HepG2 (cell line): ENCODE measurements around the gene LIPA. TPM values are rescaled to one million over a fixed set of nuclear protein-coding genes. Genes with fewer than 3 reads are reported as not detected.

Experiments used
- ATAC-seq: fragments of 200-7000 bp; cut with Tn5 transposase; 3 replicates; pipeline ENCODE4 v1.9.1; 2020; ENCODE audit warnings: mild to moderate bottlenecking, moderate library complexity
- BruUV-seq: library from RNA; stranded (reverse); fragments of 400-500 nt; replicated peaks from 2 replicates; lab custom pipeline; 2021; lab: Mats Ljungman, UMichigan
- CTCF ChIA-PET: fragments of 300-600 bp; formaldehyde crosslinking; extraction: SDS; loops from one replicate; lab custom pipeline; 2021; ENCODE audit warnings: low total read pairs, inconsistent platforms, low intra/inter-chr PET ratio; lab: Yijun Ruan, JAX
- POLR2A ChIA-PET: fragments of 350-600 bp; sonication (Branson Sonifier 250); formaldehyde crosslinking; loops from one replicate; lab custom pipeline; 2020; ENCODE audit warnings: antibody characterized with exemption, inconsistent platforms; lab: Yijun Ruan, JAX
- DNase-seq: peaks from one replicate; pipeline ENCODE4 v3.0.0-alpha.2; 2015; ENCODE audit warnings: low spot score
- FAIRE-seq: peaks from 3 replicates; lab custom pipeline; 2011; peaks lifted over from hg19 to GRCh38; lab: Jason Lieb, UNC
- H2AFZ ChIP-seq: one replicate; pipeline ENCODE4 v1.6.1; 2011; ENCODE audit warnings: low read length, inconsistent platforms
- H3K27ac ChIP-seq: fragments of 300-600 bp; 3 replicates; pipeline ENCODE4 v1.8.0; 2011; ENCODE audit warnings: mixed run types, mild to moderate bottlenecking, mixed read lengths, low read length, inconsistent platforms; ENCODE audit not compliant: insufficient read depth; ENCODE audit errors: extremely low read length
- H3K27me3 ChIP-seq, 2 experiments: fragments of 200-600 bp in 1 of 2; 2 replicates in 1 of 2; 3 replicates in 1 of 2; pipeline versions ENCODE4 v1.6.0 to v1.8.0; 2011; ENCODE audit warnings: low read length in 2 of 2, mild to moderate bottlenecking in 2 of 2, moderate library complexity in 2 of 2, inconsistent platforms in 1 of 2; ENCODE audit not compliant: insufficient read depth in 2 of 2, control insufficient read depth in 1 of 2
- H3K36me3 ChIP-seq, 2 experiments: fragments of 200-600 bp in 1 of 2; replicated peaks in 1 of 2; 2 replicates in 1 of 2; 3 replicates in 1 of 2; pipeline versions ENCODE4 v1.5.1 to v1.8.0; 2011; ENCODE audit warnings: low read length in 2 of 2, inconsistent platforms in 1 of 2; ENCODE audit not compliant: insufficient read depth in 2 of 2, control insufficient read depth in 1 of 2
- H3K4me1 ChIP-seq: 2 replicates; pipeline ENCODE4 v1.5.1; 2012; ENCODE audit warnings: low read length, inconsistent platforms; ENCODE audit not compliant: insufficient read depth
- H3K4me2 ChIP-seq: 2 replicates; pipeline ENCODE4 v1.6.0; 2011; ENCODE audit warnings: low read depth, low read length, inconsistent platforms
- H3K4me3 ChIP-seq, 3 experiments: fragments of 200-600 bp in 1 of 3; sonication (generic), shearing (Covaris generic) in 1 of 3; replicated peaks in 1 of 3; 2 replicates each; pipeline ENCODE4 v1.5.1; 2011 to 2016; ENCODE audit warnings: low read length in 3 of 3, inconsistent platforms in 2 of 3, low read depth in 2 of 3, mild to moderate bottlenecking in 2 of 3, control low read depth in 1 of 3, mixed read lengths in 1 of 3; ENCODE audit not compliant: insufficient read depth in 1 of 3
- H3K79me2 ChIP-seq: one replicate; pipeline ENCODE4 v1.6.1; 2011; ENCODE audit warnings: low read length, inconsistent platforms; ENCODE audit not compliant: insufficient read depth
- H3K9ac ChIP-seq: 2 replicates; pipeline ENCODE4 v1.6.0; 2011; ENCODE audit warnings: mild to moderate bottlenecking, low read depth, low read length, inconsistent platforms; ENCODE audit not compliant: insufficient read depth
- H3K9me3 ChIP-seq: 2 replicates; pipeline ENCODE4 v1.5.1; 2012; ENCODE audit warnings: mild to moderate bottlenecking, low read length
- H4K20me1 ChIP-seq: 2 replicates; pipeline ENCODE4 v1.6.0; 2011; ENCODE audit warnings: inconsistent platforms, mild to moderate bottlenecking, low read length, moderate library complexity; ENCODE audit not compliant: insufficient read depth
- CTCF ChIP-seq: sonication (generic); formaldehyde crosslinking; IDR thresholded peaks from 2 replicates; pipeline ENCODE4 v1.5.0; 2020; ENCODE audit warnings: mild to moderate bottlenecking, missing genetic modification reagents, moderate library complexity
- DNMT3B ChIP-seq: conservative IDR thresholded peaks from 2 replicates; pipeline ENCODE4 v1.6.1; 2016; ENCODE audit warnings: missing biosample characterization, control low read depth
- FOXO1 ChIP-seq: sonication (generic); formaldehyde crosslinking; IDR thresholded peaks from 2 replicates; pipeline ENCODE4 v1.4.0; 2020; ENCODE audit warnings: missing genetic modification reagents
- IKZF5 ChIP-seq: IDR thresholded peaks from 2 replicates; pipeline ENCODE4 v1.6.1; 2018; ENCODE audit warnings: missing genetic modification reagents, mild to moderate bottlenecking, missing compliant biosample characterization
- RFX3 ChIP-seq: IDR thresholded peaks from 2 replicates; pipeline ENCODE4 v1.6.1; 2016; ENCODE audit warnings: missing biosample characterization, missing genetic modification reagents
- SP1 ChIP-seq, 2 experiments: fragments of 450-650 bp in 1 of 2; sonication (generic) in 1 of 2; formaldehyde crosslinking in 1 of 2; IDR thresholded peaks; 2 replicates each; pipeline versions ENCODE4 v1.4.0 to v1.6.1; 2016 to 2020; ENCODE audit warnings: missing genetic modification reagents in 1 of 2
- ZHX1 ChIP-seq: sonication (generic); formaldehyde crosslinking; IDR thresholded peaks from 2 replicates; pipeline ENCODE4 v1.8.1; 2022; ENCODE audit warnings: low read depth, mild to moderate bottlenecking, missing genetic modification reagents
- ZNF317 ChIP-seq: sonication (generic); formaldehyde crosslinking; IDR thresholded peaks from 2 replicates; pipeline ENCODE4 v1.5.0; 2020; ENCODE audit warnings: mild to moderate bottlenecking, missing genetic modification reagents
- ZNF710 ChIP-seq: sonication (generic); formaldehyde crosslinking; IDR thresholded peaks from 2 replicates; pipeline ENCODE4 v1.5.0; 2020; ENCODE audit warnings: mild to moderate bottlenecking, missing genetic modification reagents, borderline replicate concordance
- ZNF720 ChIP-seq: sonication (generic); formaldehyde crosslinking; IDR thresholded peaks from 2 replicates; pipeline ENCODE4 v1.4.0; 2020; ENCODE audit warnings: missing genetic modification reagents
- in situ Hi-C: cut with HindIII; loops from 2 replicates; pipeline ENCODE4 v1.10.0; 2017; ENCODE audit warnings: low pct_unique_long_range_greater_than_20kb; ENCODE audit not compliant: extremely low pct_ligation_motif_present
- intact Hi-C: fragments of 100-400 bp; cut with micrococcal nuclease; formaldehyde crosslinking; loops from one replicate; pipeline ENCODE4 v1.10.0; 2022; ENCODE audit not compliant: unreplicated experiment
- polyA plus RNA-seq, 8 experiments: library from polyadenylated mRNA; depleted of rRNA in 3 of 8; stranded (reverse) in 7 of 8; unstranded in 1 of 8; fragments of >200 nt; fragmentation: Illumina TruSeq in 4 of 8; extraction: Trizol in 4 of 8; gene quantifications; 2 replicates each; pipeline versions ENCODE4 v1.2.1 to v1.2.3, GENCODE V29; 2011 to 2016; ENCODE audit warnings: low read depth in 4 of 8, missing spikeins in 1 of 8, mixed read lengths in 1 of 8; ENCODE audit not compliant: insufficient read depth in 1 of 8
- total RNA-seq, 5 experiments: library from RNA; depleted of rRNA; stranded (reverse); fragments of >200 nt; fragmentation: Illumina TruSeq; extraction: Trizol; gene quantifications; 2 replicates each; pipeline ENCODE4 v1.2.3, GENCODE V29; 2016; ENCODE audit warnings: low read depth in 1 of 5

The LIPA gene
- total and polyA plus RNA-seq, 2 of the 13 experiments (the other 11 are each of a cell fraction or from before 2014, with no cell fraction given), result 57.1 to 79.5 TPM

GRCh38 chr10:89228962-89229361, 22.6 kb downstream of the LIPA start:
- POLR2A ChIA-PET, result no interaction called here
- H3K4me3 ChIP-seq, result no peak overlapping the region
- no peaks in the 10 kb centered on the region for H3K27me3 ChIP-seq
- CTCF ChIA-PET, result no interaction called here
- no peaks in the 10 kb centered on the region for H3K4me1 ChIP-seq
- H3K27ac ChIP-seq, result no peak overlapping the region
- peaks cover 2 to 16% of the 10 kb centered on the region in 2 experiments; a peak in 3 of 5 replicates for H3K36me3 ChIP-seq
- no peak for DNase-seq
- H3K79me2 ChIP-seq, result no peaks in the 10 kb centered on the region
- intact Hi-C loops, result no loop called here
- FAIRE-seq, result no peak
- ATAC-seq, result no peak
- no peak overlapping the region for H3K4me2 ChIP-seq
- no TSS peak for BruUV-seq
- no peaks in the 10 kb centered on the region for H4K20me1 ChIP-seq
- TF ChIP-seq DNMT3B (CRISPR knock-in tag) (no peak), SP1 (IDR thresholded peaks at IDR 0.05) (no peak), SP1 (CRISPR knock-in tag; IDR thresholded peaks at IDR 0.05) (no peak), ZHX1 (CRISPR knock-in tag) (no peak), RFX3 (CRISPR knock-in tag) (no peak), FOXO1 (CRISPR knock-in tag) (no peak), IKZF5 (CRISPR knock-in tag) (no peak), ZNF710 (CRISPR knock-in tag) (no peak), CTCF (CRISPR knock-in tag) (no peak), ZNF317 (CRISPR knock-in tag) (no peak), ZNF720 (CRISPR knock-in tag) (no peak)
- no peaks in the 10 kb centered on the region for H3K9me3 ChIP-seq
- in situ Hi-C loops, result no loop called here
- no peak overlapping the region for H2AFZ ChIP-seq
- no peak overlapping the region for H3K9ac ChIP-seq
